GM18526 (cell line): ENCODE data around the gene VPS25.

Source experiments
- POLR2A ChIP-seq: IDR thresholded peaks from 3 replicates; pipeline ENCODE4 v1.6.1; 2011; ENCODE audit not compliant: insufficient read length; ENCODE audit errors: extremely low read depth

VPS25 gene

DNA sequence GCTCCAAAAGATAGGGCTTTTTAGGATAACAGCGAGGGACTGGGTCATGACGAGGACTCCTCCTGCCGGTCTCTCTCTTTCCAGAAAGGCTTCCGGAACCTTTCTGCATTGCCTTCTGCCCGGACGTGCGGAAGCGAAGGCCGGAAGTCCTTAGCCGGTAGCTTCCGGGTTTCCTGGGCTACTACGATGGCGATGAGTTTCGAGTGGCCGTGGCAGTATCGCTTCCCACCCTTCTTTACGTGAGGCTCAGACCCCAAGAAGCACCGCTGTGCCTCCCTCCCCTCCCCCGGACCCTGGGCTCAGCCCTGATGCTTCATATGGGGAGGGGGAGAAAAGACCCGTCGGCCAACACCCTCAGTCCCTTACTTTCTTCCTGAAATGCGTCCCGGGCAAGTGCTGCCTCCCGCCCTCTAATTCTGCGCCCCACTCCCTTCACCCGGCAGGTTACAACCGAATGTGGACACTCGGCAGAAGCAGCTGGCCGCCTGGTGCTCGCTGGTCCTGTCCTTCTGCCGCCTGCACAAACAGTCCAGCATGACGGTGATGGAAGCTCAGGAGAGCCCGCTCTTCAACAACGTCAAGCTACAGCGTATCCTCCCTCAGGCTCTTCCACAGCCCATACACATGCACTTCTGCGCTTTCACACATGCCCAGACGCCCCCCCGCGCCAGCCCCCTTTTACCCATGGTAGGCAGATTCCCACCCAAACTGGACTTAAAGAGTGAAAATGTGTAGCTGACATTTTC is at the start of gene VPS25:
Gene VPS25, plus strand, starts transcription at position 160 of the 746 bp plus-strand sequence. Its CDS starts 27 bp downstream, at position 187.
- peak; percentile 94 for TF ChIP-seq POLR2A

DNA sequence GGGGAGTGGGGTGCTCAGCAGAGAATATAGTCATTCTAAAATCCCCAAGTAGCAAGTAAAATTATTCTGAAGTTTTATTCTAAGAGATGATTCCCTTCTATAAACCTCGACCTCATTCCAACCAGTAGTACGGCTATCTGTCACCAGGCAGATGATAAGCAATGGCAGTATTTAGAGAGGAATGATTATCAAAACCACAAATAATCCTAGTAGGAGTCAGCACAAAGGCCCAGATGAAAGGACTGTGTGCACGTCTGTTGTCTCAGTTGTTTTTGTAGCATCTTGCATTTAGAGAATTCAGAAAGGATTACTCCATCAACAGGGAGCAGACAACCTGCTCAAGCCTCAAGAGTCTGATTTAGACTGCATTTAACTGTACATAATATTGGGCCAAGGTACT is 49.6 kb upstream of the VPS25 start:
- no peak for TF ChIP-seq POLR2A

DNA sequence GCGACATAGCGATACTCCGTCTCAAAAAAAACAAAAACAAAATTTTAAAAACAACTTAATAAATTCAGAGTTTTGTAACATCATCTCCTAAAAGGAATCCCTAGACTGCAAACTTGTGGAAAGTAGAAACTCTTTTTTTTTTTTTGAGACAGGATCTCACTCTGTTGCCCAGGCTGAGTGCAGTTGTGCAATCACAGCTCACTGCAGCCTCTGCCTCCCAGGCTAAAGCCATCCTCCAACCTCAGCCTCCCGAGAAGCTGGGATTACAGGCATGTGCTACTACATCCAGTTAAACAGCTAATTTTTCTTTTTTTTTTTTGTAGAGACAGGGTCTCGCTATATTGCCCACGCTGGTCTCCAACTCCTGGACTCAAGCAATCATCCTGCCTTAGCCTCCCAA is 48.1 kb upstream of the VPS25 start:
- no peak for TF ChIP-seq POLR2A

DNA sequence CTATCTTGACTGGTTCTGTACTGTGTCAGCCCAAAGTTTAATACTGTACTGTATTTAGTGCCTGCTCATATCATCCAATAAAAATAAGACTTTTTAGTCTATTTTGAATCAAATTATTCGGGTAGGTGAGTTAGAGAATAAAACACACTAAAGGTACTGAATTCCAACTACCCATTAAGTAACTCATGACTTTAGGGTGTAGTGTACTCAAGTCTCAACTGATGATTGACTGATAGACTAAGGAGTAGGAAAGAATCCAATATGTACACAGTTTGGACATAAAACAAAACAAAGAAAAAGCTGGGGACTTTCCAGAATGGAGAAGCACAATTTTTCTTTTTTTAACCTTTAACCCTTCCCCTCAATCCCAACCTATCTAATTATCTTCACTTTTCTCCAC is 32.5 kb upstream of the VPS25 start:
- TF ChIP-seq POLR2A, result no peak

DNA sequence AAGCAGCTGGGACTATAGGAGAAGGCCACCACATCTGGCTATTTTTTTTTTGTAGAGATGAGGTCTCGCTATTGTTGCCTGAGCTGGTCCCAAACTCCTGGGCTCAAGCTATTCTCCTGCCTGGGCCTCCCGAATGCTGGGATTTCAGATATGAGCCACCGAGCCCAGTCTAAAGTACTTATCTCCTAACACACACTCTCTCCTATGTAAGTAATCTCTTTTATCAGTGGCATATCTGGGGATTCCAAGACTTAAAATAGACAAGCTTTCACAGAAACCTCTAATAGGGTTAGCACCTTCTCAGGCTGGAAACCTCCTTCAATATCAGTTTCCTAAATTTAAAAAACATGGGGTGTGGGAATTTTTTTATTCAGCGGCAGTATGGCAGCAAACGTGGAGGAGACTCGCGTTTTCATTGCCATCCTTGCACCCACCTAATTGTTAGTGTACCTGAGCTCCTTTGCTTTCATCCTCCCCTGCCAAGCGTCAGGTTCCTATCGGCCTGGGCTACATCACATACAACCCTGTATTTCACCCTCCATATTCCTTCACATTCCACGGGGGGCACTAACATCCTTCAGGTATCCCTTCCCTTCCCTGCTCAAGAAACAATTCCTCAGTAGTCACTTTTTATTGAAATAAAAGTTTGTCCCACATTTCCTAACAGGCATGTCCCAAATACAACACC is 29.5 kb upstream of the VPS25 start:
- no peak for TF ChIP-seq POLR2A

DNA sequence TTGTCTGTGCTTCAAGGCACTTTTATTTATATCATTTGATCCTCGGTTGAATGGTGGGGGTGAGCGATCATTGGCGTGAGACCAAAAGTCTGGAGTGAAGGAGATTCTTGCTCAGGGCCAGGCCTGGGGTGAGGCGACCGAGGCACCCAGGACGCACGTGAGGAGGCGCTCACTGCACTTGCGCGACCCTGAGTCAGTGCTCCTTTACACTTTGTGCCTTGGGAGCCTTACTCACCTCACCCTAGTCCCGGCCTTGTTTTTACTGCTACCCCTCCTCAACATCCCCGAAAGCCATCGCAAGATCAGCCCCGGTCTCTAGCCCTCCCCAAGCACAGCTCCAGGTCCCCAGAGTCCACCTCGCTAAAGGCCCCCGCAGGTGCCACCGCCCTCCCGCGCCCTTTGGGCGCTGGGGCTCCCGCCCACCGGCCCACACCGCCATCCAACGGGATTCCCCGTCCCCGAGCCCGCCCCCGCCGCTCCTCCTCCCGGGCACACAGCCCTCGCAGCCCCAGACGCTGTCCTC is 28.9 kb upstream of the VPS25 start:
- TF ChIP-seq POLR2A, result no peak

DNA sequence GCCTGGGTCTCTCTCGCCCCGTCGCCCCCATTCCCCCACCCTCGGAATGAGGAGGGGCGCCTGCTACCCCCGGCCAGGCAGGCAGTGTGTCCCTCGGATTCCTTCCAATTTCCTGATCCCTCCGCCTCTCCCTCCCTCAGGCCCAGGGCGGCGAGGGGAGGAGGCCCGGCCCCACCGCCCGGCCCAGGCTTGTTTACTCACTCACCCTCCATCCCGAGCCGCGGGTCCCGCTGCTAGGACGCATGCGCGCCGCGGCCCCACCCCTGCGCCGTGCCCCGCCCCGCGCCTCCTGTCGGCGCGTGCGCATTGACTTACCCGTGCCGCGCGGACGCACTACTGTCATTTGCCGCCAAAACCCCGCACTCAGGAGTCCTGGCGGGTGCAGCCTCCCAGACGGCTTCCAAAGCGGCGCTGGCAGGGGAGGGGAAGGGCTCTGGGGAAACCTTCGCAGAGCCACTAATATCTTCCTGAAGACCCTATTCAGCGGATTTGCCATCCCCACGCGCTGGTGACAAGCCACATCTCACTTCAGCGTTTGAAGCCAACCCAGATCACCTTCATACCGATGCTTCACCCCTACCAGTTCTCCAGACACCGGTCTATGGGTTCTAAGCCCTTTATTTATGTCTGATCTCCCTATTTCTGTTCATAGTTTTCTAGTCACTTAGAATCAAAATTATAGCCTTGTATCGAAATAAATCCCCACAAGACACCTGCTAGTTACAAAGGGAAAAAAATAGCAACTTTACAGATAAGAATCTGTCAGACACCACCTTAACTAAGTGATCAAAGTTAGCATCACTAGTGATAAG is 28.2 kb upstream of the VPS25 start, which contains the start of gene EZH1:
Gene EZH1, minus strand, starts transcription at position 235 of the 812 bp plus-strand sequence. CDS start 16,099 bp downstream, outside the sequence.
- peak; percentile 69 for TF ChIP-seq POLR2A

DNA sequence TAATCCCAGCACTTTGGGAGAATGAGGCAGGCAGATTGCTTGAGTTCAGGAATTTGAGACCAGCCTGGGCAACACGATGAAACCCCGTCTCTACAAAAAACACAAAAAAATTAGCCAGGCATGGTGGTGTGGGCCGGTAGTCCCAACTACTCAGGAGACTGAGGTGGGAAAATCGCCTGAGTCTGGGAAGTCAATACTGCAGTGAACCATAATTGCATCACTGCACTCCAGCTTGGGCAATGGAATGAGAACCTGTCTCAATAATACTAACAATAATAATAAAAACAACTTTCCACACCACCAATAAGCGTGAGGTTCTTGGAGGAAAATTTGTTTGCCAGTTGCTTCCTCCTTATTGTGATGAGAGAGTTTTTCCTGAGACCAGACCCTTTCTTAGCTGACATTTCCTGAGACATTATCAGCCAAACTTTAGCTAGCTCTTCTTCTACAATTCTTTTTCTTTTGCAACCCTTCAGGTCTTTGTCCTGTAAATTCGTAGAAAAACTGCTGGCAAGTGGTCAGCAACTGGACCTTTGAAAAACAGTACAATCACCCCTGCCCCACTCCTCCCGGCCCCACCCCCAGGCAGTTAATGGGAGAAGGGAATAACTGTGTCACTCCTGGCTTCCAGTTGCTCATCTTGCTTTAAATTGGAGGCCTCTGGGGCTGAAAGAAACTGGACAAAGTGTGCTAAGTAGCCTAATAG is 24.9 kb upstream of the VPS25 start:
- TF ChIP-seq POLR2A, result no peak

DNA sequence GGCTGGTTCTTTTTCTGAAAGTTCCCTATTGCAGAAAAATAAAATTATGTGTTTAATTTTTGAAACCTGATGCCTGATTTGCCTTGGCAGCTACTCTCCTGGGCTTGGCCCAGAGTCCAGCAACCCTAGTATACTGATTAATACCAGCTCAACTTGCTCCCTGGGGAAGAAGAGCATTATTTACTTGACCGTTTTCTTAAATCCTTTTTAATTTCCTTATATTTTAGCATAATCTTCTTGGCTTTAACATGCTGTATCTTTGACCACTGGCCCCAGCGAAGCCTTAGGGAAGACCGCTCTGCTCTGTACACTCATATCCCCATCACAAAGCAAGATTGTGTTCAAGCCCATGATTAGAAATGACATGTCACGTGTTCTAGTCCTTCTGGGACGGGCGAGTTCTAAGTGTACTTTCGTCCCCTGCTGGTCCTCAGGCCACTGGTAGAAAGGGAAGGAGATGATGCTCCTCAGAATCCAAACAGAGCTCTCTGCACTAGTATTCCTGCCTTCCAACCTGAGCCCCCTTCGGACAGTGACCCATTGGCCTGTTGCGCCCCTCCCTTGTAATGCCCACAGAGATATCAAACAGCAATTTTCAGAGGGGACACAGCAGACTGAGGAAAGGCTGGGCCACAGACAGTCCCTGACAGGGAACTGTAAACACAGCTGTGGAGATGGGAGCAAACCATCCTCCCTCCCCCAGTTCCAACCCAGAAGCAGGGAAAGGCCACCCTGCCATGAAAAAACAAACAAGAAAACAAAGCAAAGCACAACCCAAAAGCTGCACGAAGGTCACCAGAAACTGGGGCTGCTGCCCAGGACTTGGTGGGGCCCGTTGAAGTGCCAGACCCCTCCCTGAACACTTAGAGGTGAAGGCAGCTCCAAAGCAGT is 24.1 kb upstream of the VPS25 start:
- no peak for TF ChIP-seq POLR2A

DNA sequence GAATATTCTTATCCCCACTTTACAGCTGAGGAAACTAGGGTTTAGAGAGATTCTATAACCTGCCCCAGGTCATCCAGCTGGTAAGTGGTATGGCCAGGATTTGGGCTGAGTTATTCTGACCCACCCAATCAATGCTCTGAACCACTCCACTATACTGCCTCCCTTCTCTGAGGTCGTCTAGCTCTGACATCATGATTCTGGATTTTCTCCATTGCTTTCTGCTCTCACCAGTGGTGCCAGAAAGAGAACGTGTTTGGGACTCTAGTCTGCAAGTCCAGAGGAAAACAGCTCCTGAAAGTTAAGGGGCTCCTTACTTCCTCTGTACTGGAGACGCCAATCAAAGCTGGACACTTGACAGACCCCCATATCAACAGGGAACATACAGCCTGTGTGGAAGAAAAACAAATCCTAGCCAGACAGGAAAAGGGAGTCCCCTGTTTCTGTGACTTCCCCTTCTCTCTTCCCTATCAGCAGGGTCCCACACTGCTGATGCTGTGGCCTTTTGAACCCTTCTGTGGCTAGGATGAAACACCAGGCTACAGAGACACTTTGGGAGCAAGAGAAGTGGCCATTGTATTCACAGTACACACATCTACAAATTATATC is 22.4 kb upstream of the VPS25 start:
- TF ChIP-seq POLR2A, result no peak

DNA sequence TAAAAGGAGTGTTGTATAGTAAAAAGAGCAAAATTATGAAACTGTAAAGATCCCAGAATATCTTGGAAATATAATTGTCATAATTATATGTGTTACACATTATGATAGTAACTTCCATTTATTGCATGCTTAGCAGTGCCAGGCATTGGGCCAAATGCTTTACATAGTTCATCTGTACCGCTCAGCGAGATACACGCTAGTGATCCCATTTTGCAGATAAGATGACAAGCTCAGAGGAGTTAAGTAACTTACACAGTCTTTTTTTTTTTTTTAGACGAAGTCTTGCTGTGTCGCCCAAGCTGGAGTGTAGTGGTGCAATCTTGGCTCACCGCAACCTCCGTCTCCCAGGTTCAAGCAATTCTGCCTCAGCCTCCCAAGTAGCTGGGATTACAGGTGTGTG is 21.6 kb upstream of the VPS25 start:
- TF ChIP-seq POLR2A, result no peak

DNA sequence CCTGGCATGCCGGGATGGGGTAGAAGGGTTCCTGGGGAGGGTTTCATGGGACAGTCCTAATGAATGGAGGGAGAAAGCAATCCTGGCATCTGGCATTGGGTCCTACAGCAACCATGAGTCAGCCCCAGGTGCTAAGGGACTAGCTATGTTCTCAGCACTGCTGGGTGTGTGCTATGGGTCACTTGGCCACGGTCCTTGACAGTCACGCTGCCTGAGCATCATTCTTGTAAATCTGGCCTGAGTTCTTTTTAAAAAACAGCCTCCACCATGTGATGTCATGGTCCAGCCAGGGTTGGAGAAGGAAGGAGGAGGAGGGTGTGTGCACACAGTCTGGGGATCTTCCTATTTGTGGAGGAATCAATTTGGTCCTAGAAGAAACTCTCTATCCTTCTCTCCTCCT is 18.5 kb upstream of the VPS25 start:
- no peak for TF ChIP-seq POLR2A

DNA sequence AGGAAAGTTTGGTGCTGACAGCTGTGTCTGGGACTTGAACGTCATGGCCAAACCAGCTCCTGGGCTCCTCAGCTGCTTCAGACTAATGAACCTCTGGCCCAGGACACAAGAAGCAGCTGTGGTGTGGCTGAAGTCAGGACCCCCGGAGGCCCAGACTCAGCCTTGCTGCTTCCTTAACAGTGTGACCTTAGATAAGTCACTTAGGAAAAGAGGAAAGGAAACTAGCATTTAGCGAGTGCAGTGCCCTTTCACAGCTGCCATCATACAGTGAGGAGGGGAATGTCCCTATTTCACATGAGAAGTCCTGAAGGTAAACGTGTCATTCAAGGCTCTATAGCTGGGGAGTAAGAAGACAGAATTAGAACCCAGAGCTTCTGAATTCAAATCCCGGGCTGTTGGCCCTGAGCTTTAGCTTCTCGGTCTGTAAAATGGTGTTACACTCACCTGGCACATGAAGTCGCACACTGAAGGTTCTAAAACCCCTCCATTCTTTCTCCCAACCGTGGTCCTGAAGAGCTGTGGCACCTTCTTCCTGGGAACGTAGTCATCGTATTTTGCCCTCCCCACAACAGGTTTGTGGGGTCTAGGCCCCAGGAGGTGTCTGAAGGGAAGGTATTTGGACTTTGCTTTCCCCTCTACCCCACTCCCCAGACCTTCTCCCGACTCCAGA is 13.1 kb upstream of the VPS25 start:
- TF ChIP-seq POLR2A, result no peak
